Fibroblast of lung (primary cell): ENCODE data around the gene KAT8.

Experiments
- CTCF ChIP-seq, 2 donors: IDR thresholded peaks in 1 of 2; conservative IDR thresholded peaks in 1 of 2; 1 replicate in 1 of 2; 2 replicates in 1 of 2; pipeline ENCODE4 v1.5.1; 2011 to 2012; ENCODE audit warnings: low read length in 2 of 2, control low read depth in 1 of 2, inconsistent platforms in 1 of 2, low read depth in 1 of 2, mild to moderate bottlenecking in 1 of 2
- EZH2 ChIP-seq: IDR thresholded peaks from 2 replicates; pipeline ENCODE4 v1.5.1; 2012; ENCODE audit warnings: low read length, control low read depth, mild to moderate bottlenecking; ENCODE audit errors: missing control alignments

GRCh38 chr16:31134091-31134571, 16.7 kb downstream of the KAT8 start:
- TF ChIP-seq CTCF (conservative IDR thresholded peaks at IDR 0.05 in 1 of 2, IDR thresholded peaks at IDR 0.05 in 1 of 2; ENCODE audit: low read depth in 1 of 2, low read length in 2 of 2) (no peak), EZH2 (no peak)
